Measurements from ENCODE around the gene PISD.

- TF ChIP-seq, protein P1, sequence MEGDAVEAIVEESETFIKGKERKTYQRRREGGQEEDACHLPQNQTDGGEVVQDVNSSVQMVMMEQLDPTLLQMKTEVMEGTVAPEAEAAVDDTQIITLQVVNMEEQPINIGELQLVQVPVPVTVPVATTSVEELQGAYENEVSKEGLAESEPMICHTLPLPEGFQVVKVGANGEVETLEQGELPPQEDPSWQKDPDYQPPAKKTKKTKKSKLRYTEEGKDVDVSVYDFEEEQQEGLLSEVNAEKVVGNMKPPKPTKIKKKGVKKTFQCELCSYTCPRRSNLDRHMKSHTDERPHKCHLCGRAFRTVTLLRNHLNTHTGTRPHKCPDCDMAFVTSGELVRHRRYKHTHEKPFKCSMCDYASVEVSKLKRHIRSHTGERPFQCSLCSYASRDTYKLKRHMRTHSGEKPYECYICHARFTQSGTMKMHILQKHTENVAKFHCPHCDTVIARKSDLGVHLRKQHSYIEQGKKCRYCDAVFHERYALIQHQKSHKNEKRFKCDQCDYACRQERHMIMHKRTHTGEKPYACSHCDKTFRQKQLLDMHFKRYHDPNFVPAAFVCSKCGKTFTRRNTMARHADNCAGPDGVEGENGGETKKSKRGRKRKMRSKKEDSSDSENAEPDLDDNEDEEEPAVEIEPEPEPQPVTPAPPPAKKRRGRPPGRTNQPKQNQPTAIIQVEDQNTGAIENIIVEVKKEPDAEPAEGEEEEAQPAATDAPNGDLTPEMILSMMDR (IDR thresholded peaks at IDR 0.05 in 4 of 5, conservative IDR thresholded peaks at IDR 0.05 in 1 of 5), result peak in 1 of 5 experiments; percentile 11
- no peak for TF ChIP-seq POLR2A (IDR thresholded peaks at IDR 0.05)
Observed at GRCh38 chr22:31625661-31626426, 36.2 kb downstream of the PISD start.
